CD4-positive, CD25-positive, alpha-beta regulatory T cell (primary cell): ENCODE results near the gene NME7. TPM values are rescaled to one million over a fixed set of nuclear protein-coding genes. Genes with fewer than 3 reads are reported as not detected.

Source experiments
- ATAC-seq, 2 donors: fragments of 150-1000 bp; cut with Tn5 transposase; one replicate each; pipeline ENCODE4 v1.10.0; 2021; ENCODE audit warnings: low read depth in 2 of 2, moderate number of reproducible peaks in 2 of 2, moderate library complexity in 1 of 2
- DNase-seq, 3 donors: peaks; one replicate each; pipeline versions ENCODE4 v3.0.0 to v3.0.0-alpha.2; 2012 to 2022; ENCODE audit warnings: mixed read lengths in 1 of 3
- H3K27ac ChIP-seq: one replicate; pipeline ENCODE4 v1.7.0; 2013; ENCODE audit warnings: mild to moderate bottlenecking, low read length; ENCODE audit not compliant: insufficient read depth, poor library complexity, severe bottlenecking
- H3K27me3 ChIP-seq: one replicate; pipeline ENCODE4 v1.7.0; 2013; ENCODE audit warnings: low read length; ENCODE audit not compliant: control insufficient read depth, insufficient read depth
- H3K36me3 ChIP-seq: one replicate; pipeline ENCODE4 v1.7.0; 2013; ENCODE audit warnings: mild to moderate bottlenecking, low read length, moderate library complexity; ENCODE audit not compliant: control insufficient read depth, insufficient read depth
- H3K4me1 ChIP-seq: 2 replicates; pipeline ENCODE4 v1.7.0; 2013; ENCODE audit warnings: mild to moderate bottlenecking, low read length; ENCODE audit not compliant: insufficient read depth, control insufficient read depth, poor library complexity, severe bottlenecking
- H3K4me3 ChIP-seq: one replicate; pipeline ENCODE4 v1.7.0; 2013; ENCODE audit warnings: low read depth, mild to moderate bottlenecking, low read length, moderate library complexity
- H3K9me3 ChIP-seq, 2 experiments: 1 replicate in 1 of 2; 2 replicates in 1 of 2; pipeline ENCODE4 v1.7.0; 2013; ENCODE audit warnings: low read length in 2 of 2, mild to moderate bottlenecking in 1 of 2, moderate library complexity in 1 of 2; ENCODE audit not compliant: control insufficient read depth in 2 of 2
- H3K27ac Mint-ChIP-seq, 3 donors: one replicate each; pipeline ENCODE4 v1.8.0; 2020 to 2022; ENCODE audit warnings: mild to moderate bottlenecking in 3 of 3, mixed read lengths in 3 of 3, moderate library complexity in 2 of 3
- H3K27me3 Mint-ChIP-seq: one replicate; pipeline ENCODE4 v1.8.0; 2022; ENCODE audit warnings: mild to moderate bottlenecking, mixed read lengths
- H3K36me3 Mint-ChIP-seq: one replicate; pipeline ENCODE4 v1.8.0; 2020; ENCODE audit warnings: mixed read lengths
- H3K4me1 Mint-ChIP-seq, 4 donors: one replicate each; pipeline ENCODE4 v1.8.0; 2020 to 2022; ENCODE audit warnings: mixed read lengths in 4 of 4, mild to moderate bottlenecking in 1 of 4
- H3K4me3 Mint-ChIP-seq, 4 donors: one replicate each; pipeline ENCODE4 v1.8.0; 2020 to 2022; ENCODE audit warnings: mild to moderate bottlenecking in 4 of 4, mixed read lengths in 4 of 4, moderate library complexity in 3 of 4
- H3K9me3 Mint-ChIP-seq, 7 donors: one replicate each; pipeline ENCODE4 v1.8.0; 2020 to 2022; ENCODE audit warnings: mixed read lengths in 7 of 7, mild to moderate bottlenecking in 3 of 7, moderate library complexity in 2 of 7
- polyA plus RNA-seq, 4 donors: library from polyadenylated mRNA; unstranded; fragments of 300-500 nt; fragmentation: Illumina TruSeq; gene quantifications; one replicate each; pipeline ENCODE4 v1.2.3, GENCODE V29; 2021
- total RNA-seq: library from RNA; stranded (reverse); gene quantifications from one replicate; pipeline ENCODE4 v1.2.3, GENCODE V29; 2022

Gene NME7
- total and polyA plus RNA-seq, 5 donors from 2014 or later: 8.3 to 40.2 (median 17.5) TPM

GRCh38 chr1:169108223-169108622, 259.4 kb downstream of the NME7 start:
- Histone ChIP-seq H3K9me3 (no peaks in the 10 kb centered on the region), H3K4me3 (peak overlapping the region; percentile 90), H3K4me1 (peaks cover 37% of the 10 kb centered on the region), H3K36me3 (peaks cover 9% of the 10 kb centered on the region), H3K27me3 (peaks cover 5% of the 10 kb centered on the region), H3K27ac (peak overlapping the region; percentile 74)
- H3K9me3 Mint-ChIP-seq: no peaks in the 10 kb centered on the region
- peak overlapping the region; percentile 87 to 93 (median 92) for H3K4me3 Mint-ChIP-seq
- H3K27me3 Mint-ChIP-seq: no peaks in the 10 kb centered on the region
- no peak for ATAC-seq
- peak overlapping the region; percentile 14 to 88 (median 27) for H3K27ac Mint-ChIP-seq
- H3K36me3 Mint-ChIP-seq: peaks cover 8% of the 10 kb centered on the region
- no peak for DNase-seq
- peaks cover 26 to 46% (median 31%) of the 10 kb centered on the region in 4 donors for H3K4me1 Mint-ChIP-seq

- Mint-ChIP-seq H3K9me3 (no peaks in the 10 kb centered on the region), H3K4me1 (peaks cover 26 to 46% (median 31%) of the 10 kb centered on the region in 4 donors), H3K4me3 (peak overlapping the region; percentile 87 to 93 (median 92)), H3K27ac (peak overlapping the region; percentile 27 to 88 (median 68)), H3K36me3 (peaks cover 7% of the 10 kb centered on the region), H3K27me3 (no peaks in the 10 kb centered on the region)
- no peak for ATAC-seq
- H3K9me3 ChIP-seq: no peaks in the 10 kb centered on the region
- H3K27me3 ChIP-seq: peaks cover 5% of the 10 kb centered on the region
- peak in 1 of 3 donors; percentile 37 for DNase-seq
- peak overlapping the region; percentile 74 for H3K27ac ChIP-seq
- H3K36me3 ChIP-seq: peaks cover 9% of the 10 kb centered on the region
- peak overlapping the region; percentile 90 for H3K4me3 ChIP-seq
- peaks cover 37% of the 10 kb centered on the region for H3K4me1 ChIP-seq
Observed at GRCh38 chr1:169107603-169108208, 259.9 kb downstream of the NME7 start.

DNA sequence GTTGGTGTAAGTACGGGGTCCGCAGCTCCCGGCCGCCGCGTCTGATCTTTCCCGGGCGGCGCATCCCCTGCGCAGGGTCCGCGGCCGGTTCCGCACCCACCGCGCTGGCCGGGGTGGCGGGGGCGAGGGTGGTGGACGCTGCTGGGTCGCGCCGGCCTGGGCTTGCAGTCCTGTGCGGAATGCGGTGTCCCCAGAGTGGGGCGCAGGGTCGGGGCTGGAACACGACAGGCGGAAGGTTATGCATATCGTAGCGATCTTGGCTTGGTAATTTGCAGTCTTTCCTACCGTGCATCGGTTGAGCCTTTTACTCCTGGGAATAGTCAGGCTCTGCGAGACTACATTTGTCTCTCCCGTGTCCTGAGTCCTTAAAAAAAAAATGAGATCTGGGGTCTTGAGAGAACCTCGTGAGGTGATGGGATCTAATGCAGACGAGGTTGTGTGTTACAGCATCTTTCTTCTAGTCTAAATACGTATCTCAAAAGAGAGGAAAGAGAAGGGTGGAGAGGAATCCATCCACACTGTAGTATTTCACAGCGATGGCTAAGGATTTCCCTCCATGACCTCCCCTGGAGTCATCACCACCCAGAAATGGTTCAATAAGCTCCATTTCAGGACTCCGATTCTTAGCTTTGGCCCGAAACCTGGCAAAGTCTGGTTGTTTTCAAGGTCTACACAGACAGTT, 260.5 kb downstream of the NME7 start:
- no peak for ATAC-seq
- H3K36me3 ChIP-seq: peaks cover 4% of the 10 kb centered on the region
- Mint-ChIP-seq H3K4me1 (peaks cover 23 to 46% (median 30%) of the 10 kb centered on the region in 4 donors), H3K27ac (peak overlapping the region; percentile 27 to 90 (median 68)), H3K27me3 (no peaks in the 10 kb centered on the region), H3K36me3 (peaks cover under 1% of the 10 kb centered on the region), H3K4me3 (peak overlapping the region; percentile 87 to 96 (median 92)), H3K9me3 (no peaks in the 10 kb centered on the region)
- H3K27me3 ChIP-seq: peaks cover 5% of the 10 kb centered on the region
- peak overlapping the region; percentile 74 for H3K27ac ChIP-seq
- DNase-seq: peak in 1 of 3 donors; percentile 30
- no peaks in the 10 kb centered on the region for H3K9me3 ChIP-seq
- H3K4me3 ChIP-seq: peak overlapping the region; percentile 90
- H3K4me1 ChIP-seq: peaks cover 37% of the 10 kb centered on the region

- Histone ChIP-seq H3K27ac (peak within 1 kb of the TSS; percentile 74), H3K36me3 (no peaks in the 10 kb centered on the region), H3K4me3 (peak within 1 kb of the TSS; percentile 90), H3K27me3 (peaks cover 5% of the 10 kb centered on the region), H3K4me1 (peaks cover 37% of the 10 kb centered on the region), H3K9me3 (no peaks in the 10 kb centered on the region)
- ATAC-seq: peak; percentile 90
- peak within 1 kb of the TSS; percentile 27 to 90 (median 74) for H3K27ac Mint-ChIP-seq
- H3K9me3 Mint-ChIP-seq: no peaks in the 10 kb centered on the region
- H3K36me3 Mint-ChIP-seq: no peaks in the 10 kb centered on the region
- H3K27me3 Mint-ChIP-seq: no peaks in the 10 kb centered on the region
- peak; percentile 80 to 85 (median 81) for DNase-seq
- peak within 1 kb of the TSS; percentile 93 to 96 (median 94) for H3K4me3 Mint-ChIP-seq
- H3K4me1 Mint-ChIP-seq: peaks cover 21 to 46% (median 30%) of the 10 kb centered on the region in 4 donors
Observed at GRCh38 chr1:169106095-169106920, 261.3 kb downstream of the NME7 start, which contains the start of gene ATP1B1. Gene ATP1B1, plus strand, starts transcription at chr1:169106690. Its CDS starts 140 bp downstream, at chr1:169106830.

- H3K27me3 Mint-ChIP-seq: peaks cover 4% of the 10 kb centered on the region
- DNase-seq: peak; percentile 25 to 52 (median 37)
- H3K4me1 ChIP-seq: peaks cover 37% of the 10 kb centered on the region
Observed at GRCh38 chr1:169105434-169106094, 262.0 kb downstream of the NME7 start.

DNA sequence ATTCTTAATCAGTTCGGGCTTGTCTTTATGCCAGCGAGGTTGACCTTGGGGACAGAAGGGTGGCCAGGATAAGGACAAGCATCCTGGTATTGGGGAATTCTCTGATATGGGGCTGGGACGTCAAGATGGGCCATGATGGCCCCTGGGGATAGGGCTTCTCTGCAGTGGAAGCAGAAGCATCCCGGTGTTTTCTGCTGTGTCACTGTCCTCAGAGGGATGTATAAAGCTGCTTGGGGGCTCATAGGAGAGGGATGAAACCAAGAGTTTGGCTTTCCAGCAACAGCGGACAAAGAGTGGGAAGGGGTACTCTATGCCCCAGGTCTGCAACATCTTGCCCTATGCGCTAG, 262.5 kb downstream of the NME7 start:
- H3K4me3 Mint-ChIP-seq: peak overlapping the region in 3 of 4 donors; percentile 80 to 91 (median 88)
- no peaks in the 10 kb centered on the region for H3K9me3 Mint-ChIP-seq
- DNase-seq (no peak), ATAC-seq (no peak)
- no peaks in the 10 kb centered on the region for H3K36me3 Mint-ChIP-seq
- Histone ChIP-seq H3K4me1 (peaks cover 35% of the 10 kb centered on the region), H3K27me3 (peaks cover 5% of the 10 kb centered on the region), H3K36me3 (no peaks in the 10 kb centered on the region), H3K4me3 (no peak overlapping the region), H3K27ac (no peak overlapping the region), H3K9me3 (no peaks in the 10 kb centered on the region)
- H3K4me1 Mint-ChIP-seq: peaks cover 13 to 41% (median 23%) of the 10 kb centered on the region in 4 donors
- peaks cover 4% of the 10 kb centered on the region for H3K27me3 Mint-ChIP-seq
- H3K27ac Mint-ChIP-seq: peak overlapping the region in 1 of 3 donors; percentile 42

More at GRCh38 chr1:169105434-169106094, 262.0 kb downstream of the NME7 start:
- Histone ChIP-seq H3K9me3 (no peaks in the 10 kb centered on the region), H3K27me3 (peaks cover 5% of the 10 kb centered on the region), H3K27ac (no peak overlapping the region), H3K4me3 (no peak overlapping the region), H3K36me3 (no peaks in the 10 kb centered on the region)
- Mint-ChIP-seq H3K9me3 (no peaks in the 10 kb centered on the region), H3K36me3 (no peaks in the 10 kb centered on the region), H3K27ac (peak overlapping the region in 1 of 3 donors; percentile 42), H3K4me1 (peaks cover 18 to 46% (median 28%) of the 10 kb centered on the region in 4 donors), H3K4me3 (peak overlapping the region in 3 of 4 donors; percentile 80 to 91 (median 88))
- peak in 1 of 2 donors; percentile 4 for ATAC-seq

DNA sequence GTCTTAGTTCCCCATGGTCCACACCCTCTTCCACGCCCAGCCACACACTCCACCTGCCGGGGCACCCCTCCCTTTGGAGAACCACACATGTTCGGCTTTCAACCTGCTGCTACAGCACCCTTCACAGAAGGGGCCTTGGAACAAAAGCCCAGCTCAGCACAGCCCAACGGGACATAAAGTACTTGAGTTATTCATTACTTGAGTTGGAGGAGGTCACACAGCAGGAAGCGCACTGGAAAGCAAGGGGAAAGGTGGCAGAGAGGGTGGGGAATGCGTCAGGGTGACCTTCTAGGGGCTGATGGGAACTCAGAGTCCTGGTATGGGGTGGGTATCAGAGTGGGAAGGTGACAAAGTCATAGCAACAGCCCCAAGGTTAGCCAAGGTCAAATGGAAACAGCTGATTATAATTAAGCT, 264.1 kb downstream of the NME7 start:
- H3K27ac ChIP-seq: no peak overlapping the region
- no peak overlapping the region for H3K4me3 ChIP-seq
- H3K9me3 Mint-ChIP-seq: no peaks in the 10 kb centered on the region
- no peaks in the 10 kb centered on the region for H3K9me3 ChIP-seq
- H3K4me3 Mint-ChIP-seq: no peak overlapping the region
- H3K4me1 ChIP-seq: peaks cover 23% of the 10 kb centered on the region
- H3K27me3 Mint-ChIP-seq: peaks cover 4% of the 10 kb centered on the region
- DNase-seq (no peak), ATAC-seq (no peak)
- no peak overlapping the region for H3K27ac Mint-ChIP-seq
- no peaks in the 10 kb centered on the region for H3K36me3 Mint-ChIP-seq
- peaks cover 4 to 26% (median 12%) of the 10 kb centered on the region in 4 donors for H3K4me1 Mint-ChIP-seq
- peaks cover 7% of the 10 kb centered on the region for H3K27me3 ChIP-seq
- no peaks in the 10 kb centered on the region for H3K36me3 ChIP-seq
